IMR-90 (cell line): ENCODE results near the gene ATOSB.

ENCODE experiments used
- TF ChIP-seq, protein P1 (sequence below): conservative IDR thresholded peaks from 2 replicates; pipeline ENCODE4 v1.5.1; 2012; ENCODE audit warnings: mild to moderate bottlenecking, low read depth, low read length, improper control_type of control experiment
- TF ChIP-seq, protein P2 (sequence below): fragments of 150-350 bp; IDR thresholded peaks from 2 replicates; pipeline ENCODE4 v1.6.1; 2017; ENCODE audit warnings: mild to moderate bottlenecking, antibody characterized with exemption, low read length, low read depth

DNA sequence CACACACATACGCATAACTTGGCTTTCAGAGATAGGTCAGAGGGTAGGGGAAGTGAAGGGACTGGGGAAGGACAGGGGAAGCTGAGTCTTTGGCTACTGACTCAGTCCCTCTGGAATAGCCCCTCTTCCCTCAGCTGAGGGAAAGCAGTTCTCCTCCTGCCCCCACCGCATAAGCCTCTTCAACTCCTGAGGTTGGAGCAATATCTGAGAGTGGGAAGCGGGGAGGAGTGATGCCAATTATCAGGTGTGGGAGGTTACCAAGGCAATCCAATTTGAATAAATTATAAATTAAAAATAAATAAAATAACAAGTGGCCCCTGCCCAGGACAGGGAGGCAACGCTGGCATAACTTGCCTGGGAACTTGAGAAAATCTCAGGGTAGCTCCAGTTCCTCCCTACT, 11.1 kb downstream of the ATOSB start:
- TF ChIP-seq, protein P1, sequence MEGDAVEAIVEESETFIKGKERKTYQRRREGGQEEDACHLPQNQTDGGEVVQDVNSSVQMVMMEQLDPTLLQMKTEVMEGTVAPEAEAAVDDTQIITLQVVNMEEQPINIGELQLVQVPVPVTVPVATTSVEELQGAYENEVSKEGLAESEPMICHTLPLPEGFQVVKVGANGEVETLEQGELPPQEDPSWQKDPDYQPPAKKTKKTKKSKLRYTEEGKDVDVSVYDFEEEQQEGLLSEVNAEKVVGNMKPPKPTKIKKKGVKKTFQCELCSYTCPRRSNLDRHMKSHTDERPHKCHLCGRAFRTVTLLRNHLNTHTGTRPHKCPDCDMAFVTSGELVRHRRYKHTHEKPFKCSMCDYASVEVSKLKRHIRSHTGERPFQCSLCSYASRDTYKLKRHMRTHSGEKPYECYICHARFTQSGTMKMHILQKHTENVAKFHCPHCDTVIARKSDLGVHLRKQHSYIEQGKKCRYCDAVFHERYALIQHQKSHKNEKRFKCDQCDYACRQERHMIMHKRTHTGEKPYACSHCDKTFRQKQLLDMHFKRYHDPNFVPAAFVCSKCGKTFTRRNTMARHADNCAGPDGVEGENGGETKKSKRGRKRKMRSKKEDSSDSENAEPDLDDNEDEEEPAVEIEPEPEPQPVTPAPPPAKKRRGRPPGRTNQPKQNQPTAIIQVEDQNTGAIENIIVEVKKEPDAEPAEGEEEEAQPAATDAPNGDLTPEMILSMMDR = no peak
- TF ChIP-seq, protein P2, sequence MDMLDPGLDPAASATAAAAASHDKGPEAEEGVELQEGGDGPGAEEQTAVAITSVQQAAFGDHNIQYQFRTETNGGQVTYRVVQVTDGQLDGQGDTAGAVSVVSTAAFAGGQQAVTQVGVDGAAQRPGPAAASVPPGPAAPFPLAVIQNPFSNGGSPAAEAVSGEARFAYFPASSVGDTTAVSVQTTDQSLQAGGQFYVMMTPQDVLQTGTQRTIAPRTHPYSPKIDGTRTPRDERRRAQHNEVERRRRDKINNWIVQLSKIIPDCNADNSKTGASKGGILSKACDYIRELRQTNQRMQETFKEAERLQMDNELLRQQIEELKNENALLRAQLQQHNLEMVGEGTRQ = no peak
